22Rv1 (cell line): Measurements from ENCODE around the gene CCDC187.

Experiments
- CTCF ChIP-seq: fragments of 450-650 bp; IDR thresholded peaks from 2 replicates; pipeline ENCODE4 v1.5.1; 2017; ENCODE audit warnings: mild to moderate bottlenecking
- ZFX ChIP-seq: fragments of 450-650 bp; IDR thresholded peaks from 2 replicates; pipeline ENCODE4 v1.6.1; 2017; ENCODE audit warnings: antibody characterized with exemption, borderline replicate concordance

DNA sequence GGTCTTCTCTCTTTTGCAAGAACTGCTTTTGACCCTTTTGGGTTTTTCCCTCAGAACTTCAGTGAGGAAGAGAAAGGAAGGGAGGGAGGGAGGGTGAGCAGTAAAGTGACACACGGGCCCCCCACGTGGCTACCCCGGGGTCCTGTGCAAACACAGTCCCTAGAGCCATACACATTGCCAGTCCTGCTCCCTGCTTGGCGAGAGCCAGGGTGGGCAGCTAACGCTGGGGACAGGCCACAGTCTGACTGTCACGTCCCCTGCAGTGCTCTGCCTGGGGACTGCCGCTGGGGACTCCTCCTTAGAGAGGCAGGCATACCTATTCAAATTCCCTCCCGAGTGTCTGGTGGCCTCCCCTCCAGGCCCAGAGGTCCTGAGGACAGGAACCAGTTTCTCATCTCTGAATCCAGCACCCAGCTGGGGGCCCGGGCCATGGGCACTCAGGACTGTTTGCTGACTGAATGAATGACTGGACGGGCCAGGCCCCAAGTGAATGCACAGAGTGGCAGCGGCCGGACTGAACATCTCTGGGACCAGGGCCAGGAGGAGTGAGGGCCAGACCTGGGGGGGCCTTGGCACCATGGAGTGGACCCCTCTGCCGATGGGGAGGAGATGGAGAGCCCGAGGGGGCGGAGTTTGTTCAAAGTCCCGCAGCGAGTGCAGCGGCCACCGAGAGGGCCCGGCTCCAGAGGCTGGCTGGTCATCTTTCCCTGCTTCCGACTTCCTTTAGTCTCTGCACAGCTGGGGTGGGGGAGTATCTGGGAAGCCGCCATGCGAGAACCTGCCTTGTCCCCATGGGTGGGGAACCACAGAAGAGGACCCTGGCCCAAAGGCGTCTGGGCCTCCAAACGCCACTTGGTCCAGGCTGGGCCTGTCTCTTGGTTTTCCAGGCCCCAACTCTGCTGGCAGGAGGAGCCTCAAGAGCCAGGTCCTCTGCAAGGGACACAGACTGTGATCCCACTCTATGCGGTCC is 5.8 kb downstream of the CCDC187 start:
- TF ChIP-seq CTCF (no peak), ZFX (no peak)
